GM13976 (cell line): ENCODE results near the gene HNRNPA2B1.
"Not testable (repeated sequence)": the region's sequence is repeated elsewhere in the genome, so short reads cannot be mapped to it uniquely, and the experiment has no call there.

Source experiments
- DNase-seq: peaks from one replicate; pipeline ENCODE4 v3.0.0; 2012; ENCODE audit warnings: low spot score
- in situ Hi-C: fragments of 300-500 bp; cut with MboI; formaldehyde crosslinking; loops from one replicate; pipeline ENCODE4 v1.12.0; 2022; ENCODE audit warnings: low sequenced_read_pairs, mixed read lengths, inconsistent platforms; ENCODE audit not compliant: unreplicated experiment
- TF ChIP-seq, protein P1 (sequence below): IDR thresholded peaks from 2 replicates; pipeline ENCODE4 v1.5.1; 2012; ENCODE audit warnings: borderline replicate concordance, mild to moderate bottlenecking; ENCODE audit not compliant: insufficient read depth; ENCODE audit errors: extremely low read depth, missing control alignments, control extremely low read depth

Gene HNRNPA2B1

GRCh38 chr7:26198133-26198780 is 2.3 kb downstream of the HNRNPA2B1 start:
- in situ Hi-C loops = no loop called here
- TF ChIP-seq, protein P1, sequence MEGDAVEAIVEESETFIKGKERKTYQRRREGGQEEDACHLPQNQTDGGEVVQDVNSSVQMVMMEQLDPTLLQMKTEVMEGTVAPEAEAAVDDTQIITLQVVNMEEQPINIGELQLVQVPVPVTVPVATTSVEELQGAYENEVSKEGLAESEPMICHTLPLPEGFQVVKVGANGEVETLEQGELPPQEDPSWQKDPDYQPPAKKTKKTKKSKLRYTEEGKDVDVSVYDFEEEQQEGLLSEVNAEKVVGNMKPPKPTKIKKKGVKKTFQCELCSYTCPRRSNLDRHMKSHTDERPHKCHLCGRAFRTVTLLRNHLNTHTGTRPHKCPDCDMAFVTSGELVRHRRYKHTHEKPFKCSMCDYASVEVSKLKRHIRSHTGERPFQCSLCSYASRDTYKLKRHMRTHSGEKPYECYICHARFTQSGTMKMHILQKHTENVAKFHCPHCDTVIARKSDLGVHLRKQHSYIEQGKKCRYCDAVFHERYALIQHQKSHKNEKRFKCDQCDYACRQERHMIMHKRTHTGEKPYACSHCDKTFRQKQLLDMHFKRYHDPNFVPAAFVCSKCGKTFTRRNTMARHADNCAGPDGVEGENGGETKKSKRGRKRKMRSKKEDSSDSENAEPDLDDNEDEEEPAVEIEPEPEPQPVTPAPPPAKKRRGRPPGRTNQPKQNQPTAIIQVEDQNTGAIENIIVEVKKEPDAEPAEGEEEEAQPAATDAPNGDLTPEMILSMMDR = peak; percentile 50
- DNase-seq = no peak

GRCh38 chr7:26197153-26198115 is 3.1 kb downstream of the HNRNPA2B1 start:
- DNase-seq = no peak
- in situ Hi-C loops = no loop called here
- TF ChIP-seq, protein P1 = no peak

- no peak for DNase-seq
- in situ Hi-C loops = no loop called here
- TF ChIP-seq, protein P1 = no peak
Measured at GRCh38 chr7:26195867-26196657, 4.5 kb downstream of the HNRNPA2B1 start.

DNA sequence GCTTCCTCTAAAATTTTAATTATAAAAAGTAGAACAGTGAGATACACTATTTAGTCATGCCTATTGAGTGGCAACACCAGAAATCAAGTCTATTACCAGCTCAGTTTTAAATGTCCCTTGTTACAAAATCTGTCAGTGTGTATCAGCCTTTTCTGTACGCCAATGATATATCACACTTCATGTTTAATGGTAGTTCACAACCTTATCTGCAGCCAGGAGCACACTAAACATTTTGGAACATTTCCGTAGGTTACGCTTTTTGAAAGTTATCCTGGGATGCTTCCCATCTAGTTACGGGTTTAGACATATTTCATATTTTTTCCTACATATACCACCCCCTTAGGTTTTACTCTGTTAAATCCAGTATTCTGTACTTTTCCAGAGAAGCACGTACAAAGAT is 5.4 kb downstream of the HNRNPA2B1 start:
- in situ Hi-C loops = no loop called here
- DNase-seq = no peak
- TF ChIP-seq, protein P1 = no peak

- not testable (repeated sequence) for DNase-seq
- in situ Hi-C loops = loop anchor here (5.0 kb wide), 1 partner anchor 102 kb away; no protein-coding TSS in a partner anchor
Measured at GRCh38 chr7:26194764-26195163, 5.8 kb downstream of the HNRNPA2B1 start.

GRCh38 chr7:26193432-26194207 is 6.9 kb downstream of the HNRNPA2B1 start:
- DNase-seq = no peak
- in situ Hi-C loops = loop anchor here (5.0 kb wide), 1 partner anchor 101 kb away; no protein-coding TSS in a partner anchor
- TF ChIP-seq, protein P1 = no peak
